ENCODE results near the gene DYNC2H1.

- TF ChIP-seq POLR2A (IDR thresholded peaks at IDR 0.05) (no peak), CTCF (IDR thresholded peaks at IDR 0.05) (no peak)
Observed at GRCh38 chr11:103220133-103220532, 110.9 kb downstream of the DYNC2H1 start.

Data from Peyer's patch (tissue), 4 donors.